IPS-18a (cell line): ENCODE data around the gene DHRSX.
"Not testable (repeated sequence)": the region's sequence is repeated elsewhere in the genome, so short reads cannot be mapped to it uniquely, and the experiment has no call there.

Experiments
- H3K27ac ChIP-seq: one replicate; pipeline ENCODE4 v1.5.1; 2013; ENCODE audit warnings: low read length
- H3K27me3 ChIP-seq: one replicate; pipeline ENCODE4 v1.6.1; 2013; ENCODE audit warnings: mild to moderate bottlenecking, low read length; ENCODE audit not compliant: control insufficient read depth, insufficient read depth
- H3K36me3 ChIP-seq: one replicate; pipeline ENCODE4 v1.6.1; 2013; ENCODE audit warnings: low read depth, low read length; ENCODE audit not compliant: control insufficient read depth
- H3K4me1 ChIP-seq: one replicate; pipeline ENCODE4 v1.6.1; 2013; ENCODE audit warnings: low read depth, low read length; ENCODE audit not compliant: control insufficient read depth
- H3K4me3 ChIP-seq: one replicate; pipeline ENCODE4 v1.5.1; 2013; ENCODE audit warnings: low read length
- H3K9ac ChIP-seq: one replicate; pipeline ENCODE4 v1.6.1; 2013; ENCODE audit warnings: mild to moderate bottlenecking, low read length, moderate library complexity
- H3K9me3 ChIP-seq: one replicate; pipeline ENCODE4 v1.6.1; 2013; ENCODE audit warnings: low read depth, low read length; ENCODE audit not compliant: control insufficient read depth

The DHRSX gene

GRCh38 chrX:2536974-2537373 lies 36.2 kb upstream of the DHRSX start:
- no peaks in the 10 kb centered on the region for H3K36me3 ChIP-seq
- no peak overlapping the region for H3K27ac ChIP-seq
- H3K9ac ChIP-seq, result no peak overlapping the region

GRCh38 chrX:2536141-2536540 lies 35.4 kb upstream of the DHRSX start:
- H3K36me3 ChIP-seq, result no peaks in the 10 kb centered on the region
- H3K27me3 ChIP-seq, result no peaks in the 10 kb centered on the region
- no peak overlapping the region for H3K4me3 ChIP-seq

More at GRCh38 chrX:2536974-2537373, 36.2 kb upstream of the DHRSX start:
- no peaks in the 10 kb centered on the region for H3K27me3 ChIP-seq
- H3K4me1 ChIP-seq, result no peaks in the 10 kb centered on the region
- no peak overlapping the region for H3K4me3 ChIP-seq
- no peaks in the 10 kb centered on the region for H3K9me3 ChIP-seq

GRCh38 chrX:2534261-2535021 lies 33.7 kb upstream of the DHRSX start:
- H3K36me3 ChIP-seq, H3K9me3 ChIP-seq, H3K9ac ChIP-seq, H3K4me3 ChIP-seq, H3K4me1 ChIP-seq, H3K27me3 ChIP-seq, H3K27ac ChIP-seq: not testable (repeated sequence)

More at GRCh38 chrX:2536141-2536540, 35.4 kb upstream of the DHRSX start:
- Histone ChIP-seq H3K9me3 (no peaks in the 10 kb centered on the region), H3K9ac (no peak overlapping the region), H3K27ac (no peak overlapping the region), H3K4me1 (no peaks in the 10 kb centered on the region)

- no peak overlapping the region for H3K27ac ChIP-seq
- H3K4me3 ChIP-seq, result no peak overlapping the region
- H3K9me3 ChIP-seq, result no peaks in the 10 kb centered on the region
These were observed 32.6 kb upstream of the DHRSX start for GRCh38 chrX:2533424-2533823.

GRCh38 chrX:2526390-2526789 lies 25.6 kb upstream of the DHRSX start:
- H3K27ac ChIP-seq, result no peak overlapping the region
- no peak overlapping the region for H3K4me3 ChIP-seq
- H3K36me3 ChIP-seq, result no peaks in the 10 kb centered on the region
- H3K9me3 ChIP-seq, result no peaks in the 10 kb centered on the region
- H3K4me1 ChIP-seq, result peaks cover 7% of the 10 kb centered on the region
- no peaks in the 10 kb centered on the region for H3K27me3 ChIP-seq
- no peak overlapping the region for H3K9ac ChIP-seq

More at GRCh38 chrX:2533424-2533823, 32.6 kb upstream of the DHRSX start:
- no peak overlapping the region for H3K9ac ChIP-seq
- no peaks in the 10 kb centered on the region for H3K36me3 ChIP-seq
- no peaks in the 10 kb centered on the region for H3K4me1 ChIP-seq
- no peaks in the 10 kb centered on the region for H3K27me3 ChIP-seq

- Histone ChIP-seq H3K36me3 (no peaks in the 10 kb centered on the region), H3K4me3 (no peak overlapping the region)
These were observed 23.1 kb upstream of the DHRSX start for GRCh38 chrX:2523911-2524310.

GRCh38 chrX:2521927-2522386 lies 21.2 kb upstream of the DHRSX start:
- no peak overlapping the region for H3K27ac ChIP-seq
- no peak overlapping the region for H3K4me3 ChIP-seq
- no peaks in the 10 kb centered on the region for H3K9me3 ChIP-seq
- no peaks in the 10 kb centered on the region for H3K27me3 ChIP-seq
- peaks cover 7% of the 10 kb centered on the region for H3K4me1 ChIP-seq
- H3K36me3 ChIP-seq, result no peaks in the 10 kb centered on the region
- no peak overlapping the region for H3K9ac ChIP-seq

More at GRCh38 chrX:2523911-2524310, 23.1 kb upstream of the DHRSX start:
- peaks cover 7% of the 10 kb centered on the region for H3K4me1 ChIP-seq
- no peak overlapping the region for H3K27ac ChIP-seq
- H3K9ac ChIP-seq, result no peak overlapping the region
- H3K27me3 ChIP-seq, result no peaks in the 10 kb centered on the region
- H3K9me3 ChIP-seq, result no peaks in the 10 kb centered on the region

- Histone ChIP-seq H3K27ac (no peak overlapping the region), H3K36me3 (no peaks in the 10 kb centered on the region), H3K4me3 (no peak overlapping the region), H3K9me3 (no peaks in the 10 kb centered on the region), H3K27me3 (no peaks in the 10 kb centered on the region), H3K9ac (no peak overlapping the region), H3K4me1 (peaks cover 7% of the 10 kb centered on the region)
These were observed 20.5 kb upstream of the DHRSX start for GRCh38 chrX:2521092-2521926.

GRCh38 chrX:2520539-2520938 lies 19.8 kb upstream of the DHRSX start:
- no peak overlapping the region for H3K9ac ChIP-seq
- no peaks in the 10 kb centered on the region for H3K27me3 ChIP-seq
- H3K9me3 ChIP-seq, result no peaks in the 10 kb centered on the region
- H3K4me1 ChIP-seq, result peaks cover 7% of the 10 kb centered on the region
- H3K4me3 ChIP-seq, result no peak overlapping the region
- H3K36me3 ChIP-seq, result no peaks in the 10 kb centered on the region
- no peak overlapping the region for H3K27ac ChIP-seq

GRCh38 chrX:2519638-2520037 lies 18.9 kb upstream of the DHRSX start:
- H3K27ac ChIP-seq, H3K4me3 ChIP-seq, H3K36me3 ChIP-seq, H3K9me3 ChIP-seq, H3K4me1 ChIP-seq, H3K27me3 ChIP-seq, H3K9ac ChIP-seq: not testable (repeated sequence)

- H3K4me1 ChIP-seq, result peaks cover 7% of the 10 kb centered on the region
- no peaks in the 10 kb centered on the region for H3K36me3 ChIP-seq
- H3K27ac ChIP-seq, result no peak overlapping the region
- no peak overlapping the region for H3K4me3 ChIP-seq
- H3K9ac ChIP-seq, result no peak overlapping the region
- no peaks in the 10 kb centered on the region for H3K27me3 ChIP-seq
- H3K9me3 ChIP-seq, result no peaks in the 10 kb centered on the region
These were observed 16.3 kb upstream of the DHRSX start for GRCh38 chrX:2517055-2517454.
